Measurements from ENCODE around the gene ALDH1A3.
A peak's percentile ranks its signal among the peaks of the same experiment; 100 is the strongest.

The ALDH1A3 gene

DNA sequence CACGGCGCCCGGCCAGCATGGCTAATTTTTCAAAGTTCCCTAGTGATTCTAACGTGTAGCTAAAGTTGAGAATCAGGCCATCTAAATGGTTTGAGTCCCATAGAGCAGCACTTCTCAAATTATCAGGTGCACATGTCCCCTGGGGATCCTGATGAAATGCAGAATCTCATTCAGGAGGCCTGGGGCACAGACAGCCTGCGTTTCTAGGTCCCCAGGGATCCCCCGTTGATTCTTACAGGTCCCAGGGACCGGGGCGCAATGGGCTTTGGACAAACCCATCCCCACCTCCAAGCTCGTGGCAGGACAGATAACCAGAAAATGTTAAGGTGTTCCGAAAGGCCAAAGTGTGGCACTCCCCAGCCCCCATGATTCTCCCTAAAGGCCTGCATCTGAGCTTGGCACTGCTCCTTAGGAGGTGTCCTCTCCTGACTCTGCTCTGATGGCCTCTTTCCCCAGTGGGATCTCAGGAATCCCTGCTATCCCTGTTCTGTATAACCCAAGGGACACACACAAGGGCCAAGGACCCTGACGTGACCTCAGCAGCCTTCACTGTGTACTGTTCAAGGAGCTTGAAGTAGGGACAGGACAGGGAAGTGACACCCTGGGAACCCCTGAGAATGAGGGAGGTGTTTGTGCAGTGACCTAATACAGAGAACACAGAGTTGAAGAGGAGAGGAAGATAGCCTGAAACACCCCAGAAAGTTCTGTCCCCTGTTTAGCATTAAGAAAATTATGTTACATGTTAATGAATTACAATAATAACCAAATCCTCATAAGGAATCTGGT is 47.5 kb downstream of the ALDH1A3 start:
- DNase-seq, result no peak

DNA sequence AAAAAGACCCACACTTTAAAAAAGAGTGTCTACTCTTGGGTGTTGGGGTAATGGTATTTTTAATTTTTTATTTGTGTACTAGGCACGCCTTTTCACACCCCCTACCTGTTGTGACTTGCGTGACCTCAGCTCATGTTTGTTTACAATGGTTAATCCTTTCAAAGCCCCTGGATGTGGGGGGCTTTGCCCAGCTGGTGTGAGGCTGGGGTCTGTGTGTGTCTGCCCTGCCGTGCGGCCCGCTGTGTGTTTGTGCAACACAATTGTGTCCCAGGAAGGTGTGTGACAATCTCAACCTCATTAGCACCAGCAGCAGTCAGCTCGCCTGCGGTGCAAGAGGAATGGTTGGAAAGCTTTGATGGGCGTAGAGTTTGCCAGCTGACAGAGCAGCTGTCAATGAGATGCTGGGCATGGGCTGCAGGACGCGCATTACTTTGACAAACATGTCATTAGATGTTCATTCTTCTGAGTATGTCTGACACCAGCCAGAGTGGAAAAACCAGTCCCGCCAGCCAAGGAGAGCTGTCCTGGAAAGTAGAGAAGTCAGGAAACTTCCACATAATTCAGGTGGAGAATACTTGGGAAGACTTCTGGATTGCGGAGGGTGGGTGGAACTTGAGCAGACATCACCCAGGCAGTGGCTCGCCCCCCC is 49.1 kb downstream of the ALDH1A3 start:
- DNase-seq, result no peak

DNA sequence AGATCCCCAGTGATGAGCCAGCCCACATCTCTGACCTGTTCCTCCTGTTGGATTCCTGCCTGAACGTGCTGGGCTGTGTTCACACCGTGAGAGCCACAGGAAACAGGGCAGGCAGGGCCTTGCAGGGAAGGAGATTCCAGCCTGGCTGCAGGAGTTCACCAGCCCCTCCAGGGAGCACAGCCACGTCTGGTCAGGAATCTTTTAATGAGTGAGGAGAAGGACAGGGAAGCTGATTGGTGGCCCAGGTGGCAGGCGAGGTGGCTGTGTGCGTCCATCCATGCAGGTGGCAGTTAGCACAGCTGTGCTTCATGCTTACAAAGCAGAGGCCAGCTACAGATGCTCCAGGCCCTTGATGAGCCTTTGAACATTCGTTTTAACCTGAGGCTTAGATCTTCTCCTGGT is 50.0 kb downstream of the ALDH1A3 start:
- DNase-seq, result peak; percentile 1

DNA sequence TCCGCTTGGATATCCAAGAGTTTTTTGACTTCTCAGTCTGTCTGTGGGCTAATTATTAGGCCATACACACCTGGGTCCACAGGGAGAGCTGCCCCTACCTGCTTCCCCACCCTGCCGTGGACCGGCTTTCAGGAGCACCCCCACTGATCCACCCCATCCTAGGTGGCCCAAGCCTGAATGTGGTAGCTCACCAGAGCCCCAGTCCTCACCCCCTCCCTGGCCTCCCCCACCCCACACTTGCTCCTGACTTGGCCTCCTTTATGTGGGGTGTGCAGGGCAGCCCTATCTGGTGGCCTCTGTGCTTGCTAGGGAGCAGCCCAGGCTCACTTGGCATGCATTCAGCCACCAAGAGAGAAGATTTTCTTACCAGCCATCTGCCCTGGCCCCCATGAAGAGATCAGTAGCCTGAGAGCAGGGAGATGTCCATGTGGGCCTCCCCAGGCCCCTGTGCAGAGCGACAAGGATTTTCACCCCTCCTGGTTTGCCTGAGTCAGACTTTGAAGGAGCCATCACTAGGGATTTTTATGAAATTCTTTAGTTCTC is 50.7 kb downstream of the ALDH1A3 start:
- no peak for DNase-seq

DNA sequence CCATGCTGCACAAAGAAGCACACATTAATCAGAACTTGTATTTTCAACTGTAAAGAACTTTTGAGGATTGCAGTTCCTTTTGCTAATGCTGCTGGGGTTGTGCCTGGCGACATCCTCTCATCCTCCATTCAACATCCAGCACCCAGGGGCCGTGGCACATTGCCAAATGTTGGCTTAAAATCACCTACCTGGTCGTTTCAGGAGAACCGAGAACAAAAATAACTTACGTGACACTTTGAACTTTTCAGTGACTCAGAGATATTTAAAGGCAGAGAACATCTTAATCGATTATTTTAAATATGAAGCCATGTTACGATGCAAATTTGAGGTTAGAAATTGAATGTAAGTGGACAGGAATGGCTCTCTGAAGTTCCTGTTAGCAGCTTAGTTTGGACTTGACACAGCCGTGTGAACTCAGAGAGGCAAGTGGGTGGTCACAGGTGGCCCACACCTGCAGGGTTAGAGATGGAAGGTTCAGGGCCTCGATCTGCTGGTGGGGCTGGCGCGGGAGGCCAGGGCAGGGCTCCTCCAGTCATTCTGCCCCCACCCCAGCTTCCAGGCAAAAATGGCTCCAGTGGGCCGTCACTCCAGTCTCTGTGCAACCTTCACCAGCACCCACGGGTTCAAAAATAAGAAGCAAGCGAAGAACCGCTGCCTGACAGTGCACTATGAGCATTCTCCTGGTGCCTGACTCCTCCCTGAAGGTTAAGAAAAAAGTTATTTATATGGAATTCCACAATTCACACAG is 51.7 kb downstream of the ALDH1A3 start:
- peak; percentile 1 for DNase-seq

DNA sequence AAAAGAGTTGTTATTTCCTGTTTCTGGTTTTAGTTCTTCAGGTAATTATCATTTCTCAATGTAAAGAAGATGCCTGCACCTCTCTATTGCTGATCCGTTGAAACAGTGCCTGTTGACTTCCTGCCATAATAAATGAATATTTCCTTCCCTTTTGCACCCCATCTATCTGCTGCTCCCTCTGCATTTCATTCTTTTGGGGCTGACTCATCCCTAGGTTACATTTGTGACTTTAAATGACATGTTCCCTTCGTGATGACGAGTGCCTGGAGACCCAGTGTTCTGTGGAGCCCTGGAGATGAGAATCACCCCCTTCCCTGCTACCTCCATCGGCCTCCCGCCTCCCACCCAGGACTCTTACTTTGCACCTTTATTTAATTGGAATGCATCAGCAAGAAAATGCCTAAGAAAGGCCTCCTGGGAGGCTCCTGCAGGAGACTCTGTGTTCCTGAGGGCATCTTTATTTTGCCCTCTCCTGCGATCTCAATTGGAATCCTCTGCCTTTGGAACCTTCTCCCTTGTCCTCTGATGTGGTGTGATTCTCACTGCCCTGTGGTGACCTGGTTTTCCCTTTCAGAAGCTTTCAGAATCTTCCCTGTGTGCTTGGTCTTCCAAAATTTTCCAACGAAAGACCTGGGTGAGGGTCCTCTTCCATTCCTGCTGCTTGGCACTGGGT is 53.2 kb downstream of the ALDH1A3 start:
- no peak for DNase-seq

DNA sequence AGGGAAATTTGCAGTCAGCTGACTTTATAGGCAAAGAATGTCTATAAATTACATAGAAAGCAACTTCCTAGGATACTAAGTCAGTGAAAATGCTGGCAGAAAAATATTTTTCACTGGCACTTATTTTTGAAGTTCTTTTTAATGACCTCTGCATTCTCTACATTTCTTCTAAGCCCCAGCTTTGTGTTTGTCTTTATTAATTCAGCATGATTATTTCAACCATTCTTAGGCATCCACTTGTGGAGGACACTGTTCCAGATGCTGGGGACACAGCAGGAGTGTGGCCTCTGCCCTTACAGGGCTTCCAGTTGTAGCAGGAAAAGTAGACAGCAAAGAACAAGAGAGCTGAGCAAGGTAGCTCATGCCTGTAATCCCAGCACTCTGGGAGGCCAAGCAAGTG is 54.5 kb downstream of the ALDH1A3 start:
- no peak for DNase-seq

DNA sequence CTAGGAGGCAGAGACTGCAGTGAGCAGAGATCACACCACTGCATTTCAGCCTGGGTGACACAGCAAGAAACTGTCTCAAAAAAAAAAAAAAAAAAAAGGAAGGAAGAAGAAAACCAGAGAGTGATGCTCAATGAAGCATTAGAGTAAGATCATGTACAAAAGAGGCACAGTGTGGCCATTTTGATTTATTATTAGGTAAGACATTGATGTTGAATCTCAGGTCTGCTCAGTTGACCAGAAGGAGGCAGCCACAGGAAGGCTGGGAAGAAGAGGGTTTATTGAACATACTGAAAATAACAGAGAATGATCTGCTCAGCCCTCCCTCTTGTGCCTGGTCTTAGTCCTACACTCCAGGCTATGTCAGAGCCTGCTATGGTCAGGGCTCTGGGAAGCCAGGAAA is 55.1 kb downstream of the ALDH1A3 start:
- no peak for DNase-seq

DNA sequence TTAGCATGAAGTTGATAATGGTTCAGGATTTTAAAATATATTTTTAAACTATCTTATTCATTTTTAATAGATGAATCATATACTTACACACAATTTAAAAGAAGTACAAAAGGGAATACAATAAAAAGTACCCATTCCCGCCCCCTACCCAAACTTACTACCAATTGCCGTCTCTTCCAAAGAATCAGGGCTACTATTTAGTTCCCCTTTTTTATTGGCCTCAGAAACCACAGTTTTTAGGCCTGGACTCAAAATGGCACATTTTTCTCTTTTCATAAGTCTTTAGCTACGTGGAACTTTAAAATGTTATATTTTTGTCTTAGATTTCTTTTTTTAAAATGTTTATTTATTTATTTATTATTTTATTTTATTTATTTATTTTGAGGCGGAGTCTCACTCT is 57.5 kb downstream of the ALDH1A3 start:
- DNase-seq, result no peak

DNA sequence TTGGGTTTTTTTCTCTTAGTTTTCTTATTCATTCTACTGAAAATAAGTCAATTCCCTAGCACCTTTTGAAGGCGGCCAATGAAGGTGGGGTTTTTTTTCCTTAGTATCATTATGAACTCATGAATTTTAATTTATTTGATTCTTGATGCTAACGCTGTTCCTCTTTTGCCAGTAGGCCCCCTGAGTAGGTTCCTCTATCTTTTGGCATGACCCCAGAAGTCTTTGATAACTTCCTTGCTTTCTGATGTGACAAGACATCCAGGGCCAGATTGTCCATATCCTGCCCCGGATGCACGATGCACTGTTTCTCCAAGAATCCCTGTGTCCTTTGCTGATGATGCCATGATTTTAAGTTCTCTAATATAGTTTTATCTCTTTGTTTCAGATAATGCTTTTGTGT is 60.2 kb downstream of the ALDH1A3 start:
- DNase-seq, result no peak

DNA sequence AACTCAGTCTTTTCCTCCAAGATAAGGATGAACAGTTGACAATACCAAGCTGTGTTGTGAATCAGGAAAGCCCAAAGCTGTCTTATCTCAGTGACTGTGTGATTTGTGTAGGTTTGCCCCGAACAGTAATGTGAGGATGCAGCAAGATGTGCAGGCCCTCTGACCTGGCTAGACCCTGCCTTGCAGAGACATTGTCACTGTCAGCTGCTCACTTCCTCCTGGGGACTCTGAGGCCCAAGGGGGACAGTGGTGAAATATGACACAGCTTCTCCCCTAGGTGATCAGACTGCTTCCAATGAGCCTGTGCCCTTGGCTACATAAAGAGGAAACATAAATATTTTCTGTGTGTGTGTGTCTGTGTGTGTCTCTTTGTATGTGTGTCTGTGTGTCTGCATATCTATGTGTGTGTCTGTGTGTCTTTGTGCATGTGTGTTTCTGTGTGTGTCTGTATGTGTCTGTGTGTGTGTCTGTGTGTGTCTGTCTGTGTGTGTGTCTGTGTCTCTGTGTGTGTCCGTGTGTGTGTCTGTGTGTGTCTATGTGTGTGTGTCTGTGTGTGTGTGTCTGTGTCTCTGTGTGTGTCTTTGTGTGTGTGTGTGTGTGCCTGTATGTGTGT is 61.2 kb downstream of the ALDH1A3 start:
- no peak for DNase-seq

DNA sequence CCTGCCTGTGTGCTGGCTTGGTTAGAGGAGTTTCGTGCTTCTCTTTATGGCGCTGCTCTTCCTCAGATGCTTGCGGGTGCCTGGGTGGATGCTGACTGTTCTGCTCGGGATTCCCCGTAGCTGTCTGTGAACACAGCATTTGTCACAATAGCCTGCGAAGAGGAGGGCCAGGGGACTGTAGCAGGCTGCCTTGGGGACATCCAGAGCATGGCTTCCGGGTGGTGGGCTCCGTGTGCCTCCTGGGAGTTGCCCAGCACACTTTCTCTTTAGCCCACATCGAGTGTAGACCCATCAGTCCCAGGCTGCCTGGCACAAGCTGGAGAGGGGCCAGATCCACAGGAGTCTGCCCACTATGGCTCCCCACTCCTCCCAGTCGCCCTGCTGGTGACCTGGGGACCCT is 61.9 kb downstream of the ALDH1A3 start:
- DNase-seq, result no peak

DNA sequence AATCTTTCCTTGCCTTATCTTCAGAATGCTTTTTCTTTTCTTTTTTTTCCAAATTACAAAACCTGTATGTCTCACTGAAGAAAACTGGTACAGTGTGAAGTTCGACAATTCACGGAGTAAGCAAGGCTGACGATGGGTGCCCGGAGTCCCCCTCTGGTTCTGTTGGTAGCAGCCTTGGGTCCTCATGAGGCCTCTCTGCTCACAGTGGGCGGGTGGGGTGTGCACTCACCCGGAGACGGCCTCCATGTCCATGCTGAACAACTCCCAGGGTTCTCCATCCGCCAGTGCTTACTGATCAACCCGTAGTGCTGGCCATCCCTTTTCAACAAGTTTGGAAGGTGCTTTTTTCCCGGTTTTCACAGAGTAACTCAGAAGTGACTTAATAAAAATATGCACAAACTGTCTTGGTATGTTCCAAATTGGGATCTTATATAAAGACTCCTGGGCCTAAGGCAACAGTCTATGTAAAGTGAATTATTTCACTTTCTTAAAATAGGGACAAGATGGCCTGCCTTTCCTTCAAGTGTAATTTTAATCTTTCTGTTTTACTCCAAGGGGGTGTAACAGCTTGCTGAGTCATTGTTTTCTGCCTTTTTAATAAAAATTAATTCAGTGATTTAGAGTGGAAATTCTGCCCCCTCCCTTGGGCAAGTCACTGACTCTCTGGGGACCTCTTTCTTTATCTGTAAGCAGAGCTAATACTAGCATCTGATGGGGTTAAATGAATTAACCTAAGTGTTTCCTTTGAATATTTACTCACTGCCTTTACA is 63.2 kb downstream of the ALDH1A3 start:
- DNase-seq, result no peak

DNA sequence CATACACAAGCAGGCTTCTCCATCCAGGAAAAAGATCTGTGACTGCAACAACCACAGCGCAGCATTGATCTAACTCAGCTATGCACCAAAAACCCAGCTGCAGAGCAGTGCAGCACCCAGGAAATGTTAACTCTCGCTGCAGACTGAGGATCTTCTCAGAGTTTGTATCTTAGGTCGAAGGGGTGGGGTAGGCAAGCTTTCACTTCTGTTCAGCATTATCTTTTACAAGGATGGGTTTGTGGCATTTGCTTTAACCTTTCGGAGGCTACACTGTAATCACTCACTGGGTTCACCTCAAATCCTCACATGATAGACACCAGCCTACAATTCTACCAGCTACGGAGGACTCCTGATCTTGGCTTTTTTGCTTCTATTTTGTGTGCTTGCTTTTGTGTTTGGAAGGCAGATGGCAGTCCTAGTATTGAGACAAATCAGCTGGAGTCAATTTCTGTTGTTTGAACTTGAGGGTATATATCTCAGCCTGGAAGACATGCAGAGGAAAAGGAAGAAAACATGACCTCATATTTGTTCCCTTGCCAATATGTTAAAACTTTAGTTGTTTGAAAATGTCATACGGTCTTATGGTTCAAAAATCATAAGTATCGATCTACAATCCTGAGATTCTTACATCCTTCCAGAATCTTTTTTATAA is 64.7 kb downstream of the ALDH1A3 start:
- DNase-seq, result no peak

DNA sequence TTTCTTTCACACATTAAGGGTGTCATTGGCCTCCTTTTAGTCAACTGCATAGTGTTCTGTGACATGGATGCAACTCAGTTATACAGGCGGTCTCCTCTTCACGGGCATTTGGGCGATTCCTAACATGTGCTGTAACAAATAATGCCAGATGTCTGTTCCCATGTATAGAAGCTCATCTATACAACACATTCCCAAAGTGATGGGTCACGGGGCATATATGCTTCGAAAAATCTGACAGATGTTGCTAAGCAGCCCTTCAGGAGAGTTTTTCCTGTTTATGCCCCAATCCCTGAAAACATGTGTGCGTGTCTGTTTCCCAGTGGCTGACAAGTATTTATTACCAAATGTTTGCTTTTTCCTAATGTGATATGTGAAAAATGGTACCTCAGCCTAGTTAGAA is 65.4 kb downstream of the ALDH1A3 start:
- no peak for DNase-seq

DNA sequence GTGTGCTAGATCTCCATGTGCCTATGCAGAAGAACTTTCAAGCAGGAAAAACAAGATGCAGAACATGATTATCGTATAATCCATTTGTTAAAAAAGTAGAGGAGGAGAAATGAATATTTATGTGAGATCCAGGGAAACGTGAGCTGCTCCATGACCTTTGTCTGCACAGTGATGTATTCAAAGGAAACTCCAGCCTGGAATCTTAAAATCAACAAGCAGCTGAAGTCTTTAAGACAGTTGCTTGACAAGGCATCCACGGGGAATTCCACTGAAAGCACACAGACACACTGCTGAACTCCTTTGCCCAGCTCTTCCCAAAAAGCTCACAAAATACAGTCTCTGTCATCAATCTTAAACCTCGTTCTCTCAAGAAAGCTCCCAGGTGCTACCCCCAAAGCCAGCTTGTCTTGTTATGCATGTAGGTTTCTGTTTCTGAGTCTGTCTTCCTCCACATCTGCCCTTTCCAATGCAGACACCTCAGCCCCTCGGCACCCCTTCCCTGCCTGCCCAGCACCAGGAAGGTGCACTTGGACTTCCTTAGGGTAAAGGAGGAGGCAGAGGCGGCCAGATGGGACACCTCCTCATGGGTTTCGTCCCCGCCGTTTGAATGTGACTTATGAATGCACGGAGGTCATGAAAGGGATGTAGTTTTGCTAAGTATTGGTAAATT is 68.3 kb downstream of the ALDH1A3 start:
- DNase-seq, result no peak

DNA sequence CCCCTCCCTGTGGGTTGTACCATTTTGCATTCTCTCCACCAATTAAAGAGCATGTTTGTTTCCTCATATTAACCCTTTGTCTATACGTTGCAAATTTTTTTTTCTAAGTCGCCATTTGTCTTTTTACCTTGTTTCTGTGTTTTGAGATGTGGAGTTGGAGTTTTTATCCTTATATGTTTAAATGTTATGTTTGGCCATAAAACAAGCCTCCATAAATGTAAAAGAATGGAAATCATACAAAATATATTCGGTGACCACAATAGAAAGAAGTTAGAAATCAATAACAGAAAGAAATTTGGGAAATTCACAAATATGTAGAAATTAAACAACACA is 68.8 kb downstream of the ALDH1A3 start:
- DNase-seq, result no peak

DNA sequence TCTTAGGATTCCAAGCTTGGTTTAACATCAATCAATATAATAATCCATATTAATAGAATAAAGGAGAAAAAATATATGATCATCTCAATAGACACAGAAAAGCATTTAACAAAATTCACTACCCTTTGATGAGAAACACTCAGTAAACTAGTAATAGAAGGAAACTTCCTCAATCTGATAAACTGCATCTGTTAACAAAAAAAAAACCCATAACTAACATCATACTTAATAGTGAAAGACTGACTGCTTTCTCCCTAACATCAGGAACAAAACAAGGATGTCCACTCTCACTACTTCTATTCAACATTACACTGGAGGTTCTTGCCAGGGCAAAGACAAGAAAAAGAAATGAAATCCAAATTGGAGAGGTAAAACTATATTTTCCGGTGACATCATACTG is 70.1 kb downstream of the ALDH1A3 start:
- no peak for DNase-seq

DNA sequence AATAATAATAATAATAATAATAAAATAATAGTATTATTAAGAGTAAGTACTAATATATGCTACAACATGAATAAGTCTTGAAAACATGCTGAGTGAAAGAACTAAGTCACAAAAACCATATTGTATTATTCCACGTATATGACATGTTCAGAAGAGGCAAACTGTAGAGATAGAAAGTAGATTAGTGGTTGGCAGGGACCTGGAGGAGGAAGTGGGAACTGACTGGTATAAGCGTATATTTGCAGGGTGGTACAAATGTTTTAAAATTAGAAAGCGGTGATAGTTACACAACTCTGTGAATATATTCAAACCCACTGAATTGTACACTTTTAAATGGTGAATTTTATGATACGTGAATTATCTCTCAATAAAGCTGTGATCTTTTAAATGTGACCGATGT is 72.3 kb downstream of the ALDH1A3 start:
- no peak for DNase-seq

DNA sequence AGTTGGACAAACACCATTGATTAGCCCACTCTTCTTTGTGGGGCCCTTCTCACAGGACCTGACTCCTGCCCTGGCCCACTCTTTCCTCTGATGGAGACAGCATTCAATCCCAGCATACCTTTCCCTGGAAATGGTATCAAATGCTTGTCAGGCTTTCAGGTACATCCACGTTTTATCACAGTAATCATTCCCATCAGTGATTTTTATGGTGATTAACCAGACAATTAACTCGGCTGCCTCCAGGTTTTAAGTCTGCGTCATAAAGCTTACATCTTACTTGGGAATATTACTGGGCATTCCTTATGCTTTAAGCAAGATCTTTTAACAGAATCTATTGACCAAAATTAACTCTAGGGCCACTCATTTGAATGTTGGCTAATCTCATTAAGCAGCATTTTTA is 72.9 kb downstream of the ALDH1A3 start:
- DNase-seq, result no peak
